Skeletal muscle satellite cell (primary cell): ENCODE measurements around the gene C12orf56.
"Not testable (repeated sequence)": the region's sequence is repeated elsewhere in the genome, so short reads cannot be mapped to it uniquely, and the experiment has no call there.

Experiments used
- H3K27me3 ChIP-seq: 2 replicates; pipeline ENCODE4 v1.7.0; 2013; ENCODE audit warnings: low read length; ENCODE audit not compliant: control insufficient read depth, insufficient read depth
- H3K36me3 ChIP-seq: 2 replicates; pipeline ENCODE4 v1.7.0; 2013; ENCODE audit warnings: mild to moderate bottlenecking, control low read depth, low read length; ENCODE audit not compliant: insufficient read depth
- H3K4me1 ChIP-seq: 2 replicates; pipeline ENCODE4 v1.7.0; 2013; ENCODE audit warnings: low read length; ENCODE audit not compliant: control insufficient read depth, insufficient read depth
- H3K4me2 ChIP-seq: 2 replicates; pipeline ENCODE4 v1.7.0; 2013; ENCODE audit warnings: mild to moderate bottlenecking, low read length
- H3K4me3 ChIP-seq: 2 replicates; pipeline ENCODE4 v1.7.0; 2013; ENCODE audit warnings: low read length
- H3K9ac ChIP-seq: 2 replicates; pipeline ENCODE4 v1.7.0; 2013; ENCODE audit warnings: mild to moderate bottlenecking, low read depth, low read length, moderate library complexity
- H3K9me3 ChIP-seq: replicated peaks from 2 replicates; pipeline ENCODE4 v1.7.0; 2013; ENCODE audit warnings: mild to moderate bottlenecking, control low read depth, low read length

C12orf56 gene

GRCh38 chr12:64299628-64300027, 90.9 kb downstream of the C12orf56 start:
- H3K9ac ChIP-seq, result no peak overlapping the region
- H3K4me2 ChIP-seq, result no peak overlapping the region
- no peaks in the 10 kb centered on the region for H3K9me3 ChIP-seq
- no peaks in the 10 kb centered on the region for H3K27me3 ChIP-seq
- no peaks in the 10 kb centered on the region for H3K4me1 ChIP-seq
- H3K4me3 ChIP-seq, result no peak overlapping the region
- no peaks in the 10 kb centered on the region for H3K36me3 ChIP-seq

GRCh38 chr12:64296301-64296700, 94.3 kb downstream of the C12orf56 start:
- no peak overlapping the region for H3K9ac ChIP-seq

GRCh38 chr12:64293654-64294364, 96.7 kb downstream of the C12orf56 start:
- no peaks in the 10 kb centered on the region for H3K36me3 ChIP-seq
- no peak overlapping the region for H3K4me2 ChIP-seq
- no peaks in the 10 kb centered on the region for H3K9me3 ChIP-seq
- no peaks in the 10 kb centered on the region for H3K4me1 ChIP-seq
- no peak overlapping the region for H3K9ac ChIP-seq
- no peak overlapping the region for H3K4me3 ChIP-seq
- no peaks in the 10 kb centered on the region for H3K27me3 ChIP-seq

More at GRCh38 chr12:64296301-64296700, 94.3 kb downstream of the C12orf56 start:
- Histone ChIP-seq H3K4me1 (no peaks in the 10 kb centered on the region), H3K36me3 (no peaks in the 10 kb centered on the region), H3K9me3 (no peaks in the 10 kb centered on the region), H3K4me3 (no peak overlapping the region), H3K27me3 (no peaks in the 10 kb centered on the region), H3K4me2 (no peak overlapping the region)

- not testable (repeated sequence) for H3K9me3 ChIP-seq, H3K4me3 ChIP-seq, H3K27me3 ChIP-seq
These were observed 97.4 kb downstream of the C12orf56 start for GRCh38 chr12:64293174-64293573.

GRCh38 chr12:64286521-64286920, 104.0 kb downstream of the C12orf56 start:
- H3K4me2 ChIP-seq, result no peak overlapping the region
- no peak overlapping the region for H3K9ac ChIP-seq
- no peaks in the 10 kb centered on the region for H3K27me3 ChIP-seq
- H3K9me3 ChIP-seq, result no peaks in the 10 kb centered on the region
- H3K4me1 ChIP-seq, result no peaks in the 10 kb centered on the region
- no peak overlapping the region for H3K4me3 ChIP-seq
- H3K36me3 ChIP-seq, result no peaks in the 10 kb centered on the region

More at GRCh38 chr12:64293174-64293573, 97.4 kb downstream of the C12orf56 start:
- H3K9ac ChIP-seq, H3K4me2 ChIP-seq, H3K36me3 ChIP-seq, H3K4me1 ChIP-seq: not testable (repeated sequence)

GRCh38 chr12:64284256-64284655, 106.3 kb downstream of the C12orf56 start:
- no peaks in the 10 kb centered on the region for H3K4me1 ChIP-seq
- H3K9ac ChIP-seq, result no peak overlapping the region
- no peaks in the 10 kb centered on the region for H3K27me3 ChIP-seq
- H3K4me2 ChIP-seq, result no peak overlapping the region
- no peaks in the 10 kb centered on the region for H3K36me3 ChIP-seq
- H3K9me3 ChIP-seq, result no peaks in the 10 kb centered on the region
- H3K4me3 ChIP-seq, result no peak overlapping the region

- H3K27me3 ChIP-seq, result no peaks in the 10 kb centered on the region
- no peaks in the 10 kb centered on the region for H3K36me3 ChIP-seq
- H3K9ac ChIP-seq, result no peak overlapping the region
- no peaks in the 10 kb centered on the region for H3K9me3 ChIP-seq
- H3K4me2 ChIP-seq, result no peak overlapping the region
- no peak overlapping the region for H3K4me3 ChIP-seq
- no peaks in the 10 kb centered on the region for H3K4me1 ChIP-seq
These were observed 112.1 kb downstream of the C12orf56 start for GRCh38 chr12:64278421-64278820.

GRCh38 chr12:64273527-64274403, 116.8 kb downstream of the C12orf56 start:
- H3K4me2 ChIP-seq, result no peak overlapping the region
- H3K4me1 ChIP-seq, result no peaks in the 10 kb centered on the region
- H3K4me3 ChIP-seq, result no peak overlapping the region
- H3K27me3 ChIP-seq, result no peaks in the 10 kb centered on the region
- no peak overlapping the region for H3K9ac ChIP-seq
- H3K9me3 ChIP-seq, result no peaks in the 10 kb centered on the region
- no peaks in the 10 kb centered on the region for H3K36me3 ChIP-seq

GRCh38 chr12:64270411-64270810, 120.1 kb downstream of the C12orf56 start:
- Histone ChIP-seq H3K9me3 (no peaks in the 10 kb centered on the region), H3K4me1 (no peaks in the 10 kb centered on the region), H3K27me3 (no peaks in the 10 kb centered on the region), H3K36me3 (no peaks in the 10 kb centered on the region), H3K4me3 (no peak overlapping the region), H3K4me2 (no peak overlapping the region), H3K9ac (no peak overlapping the region)

- Histone ChIP-seq H3K9me3 (no peaks in the 10 kb centered on the region), H3K4me3 (no peak overlapping the region), H3K4me2 (no peak overlapping the region), H3K4me1 (no peaks in the 10 kb centered on the region), H3K9ac (no peak overlapping the region), H3K36me3 (no peaks in the 10 kb centered on the region), H3K27me3 (no peaks in the 10 kb centered on the region)
These were observed 121.4 kb downstream of the C12orf56 start for GRCh38 chr12:64269161-64269560.

GRCh38 chr12:64268409-64268808, 122.1 kb downstream of the C12orf56 start:
- Histone ChIP-seq H3K36me3 (no peaks in the 10 kb centered on the region), H3K4me1 (no peaks in the 10 kb centered on the region), H3K4me2 (no peak overlapping the region)

More at GRCh38 chr12:64268409-64268808, 122.1 kb downstream of the C12orf56 start:
- Histone ChIP-seq H3K9me3 (no peaks in the 10 kb centered on the region), H3K27me3 (no peaks in the 10 kb centered on the region), H3K9ac (no peak overlapping the region), H3K4me3 (no peak overlapping the region)
